BE2C (cell line): ENCODE results near the gene ZBTB42.

Experiments used
- DNase-seq: peaks from one replicate; pipeline ENCODE4 v3.0.0-alpha.2; 2020
- H3K27me3 ChIP-seq: fragments of 250-450 bp; sonication (Bioruptor Pico); 2 replicates; pipeline ENCODE4 v1.5.1; 2020; ENCODE audit warnings: mild to moderate bottlenecking
- H3K36me3 ChIP-seq: fragments of 250-450 bp; sonication (Bioruptor Pico); 2 replicates; pipeline ENCODE4 v1.5.1; 2020; ENCODE audit warnings: mild to moderate bottlenecking
- H3K4me1 ChIP-seq: fragments of 250-450 bp; sonication (Bioruptor Pico); 2 replicates; pipeline ENCODE4 v1.5.1; 2020
- H3K4me3 ChIP-seq: 2 replicates; pipeline ENCODE4 v1.5.1; 2011; ENCODE audit warnings: low read depth, low read length
- H3K9me3 ChIP-seq: fragments of 250-450 bp; sonication (Bioruptor Pico); 2 replicates; pipeline ENCODE4 v1.5.1; 2020
- CTCF ChIP-seq: IDR thresholded peaks from 2 replicates; pipeline ENCODE4 v1.5.1; 2012; ENCODE audit warnings: mild to moderate bottlenecking, low read depth, low read length

ZBTB42 gene

GRCh38 chr14:104787736-104788135 lies 13.2 kb upstream of the ZBTB42 start:
- H3K27me3 ChIP-seq = no peaks in the 10 kb centered on the region
- no peak overlapping the region for H3K4me3 ChIP-seq
- peaks cover 28% of the 10 kb centered on the region for H3K36me3 ChIP-seq
- TF ChIP-seq CTCF = no peak
- no peaks in the 10 kb centered on the region for H3K4me1 ChIP-seq
- DNase-seq = no peak
- H3K9me3 ChIP-seq = no peaks in the 10 kb centered on the region

DNA sequence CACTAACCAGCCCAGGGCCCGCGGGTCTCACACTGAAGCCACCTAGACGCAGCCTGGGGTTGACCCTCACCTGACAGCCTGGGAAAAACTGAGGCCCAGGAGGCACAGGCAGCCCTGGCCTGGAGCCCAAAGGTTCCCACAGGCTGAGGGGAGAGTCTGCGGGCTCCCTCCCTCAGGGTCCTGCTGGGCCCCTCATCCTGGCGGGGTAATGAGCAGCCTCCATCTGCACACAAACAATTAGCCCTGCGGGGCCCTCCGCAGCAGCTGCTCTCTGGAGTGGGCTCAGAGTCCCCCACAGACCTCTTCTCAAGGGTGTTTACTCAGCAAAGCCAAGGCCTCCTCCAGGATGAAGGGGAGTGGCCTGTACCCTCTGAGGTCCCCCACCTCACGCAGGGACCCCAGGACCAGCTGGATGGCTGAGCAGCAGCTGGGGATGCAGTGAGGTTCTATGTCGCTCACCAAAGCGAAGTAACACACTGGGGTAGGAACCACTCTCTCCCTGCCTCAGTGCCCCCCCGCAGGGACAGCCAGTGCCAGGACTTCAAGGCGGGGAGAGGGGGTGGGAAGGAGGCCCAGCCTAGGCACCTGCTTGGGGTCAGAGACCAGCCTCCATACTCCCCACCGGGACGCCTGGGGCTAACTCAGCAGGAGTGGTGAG lies 12.6 kb upstream of the ZBTB42 start:
- no peaks in the 10 kb centered on the region for H3K27me3 ChIP-seq
- H3K4me1 ChIP-seq = no peaks in the 10 kb centered on the region
- H3K36me3 ChIP-seq = peaks cover 28% of the 10 kb centered on the region
- DNase-seq = no peak
- no peak overlapping the region for H3K4me3 ChIP-seq
- TF ChIP-seq CTCF = no peak
- no peaks in the 10 kb centered on the region for H3K9me3 ChIP-seq

GRCh38 chr14:104788873-104789663 lies 11.8 kb upstream of the ZBTB42 start:
- Histone ChIP-seq H3K9me3 (no peaks in the 10 kb centered on the region), H3K27me3 (no peaks in the 10 kb centered on the region), H3K4me3 (no peak overlapping the region), H3K36me3 (peaks cover 28% of the 10 kb centered on the region), H3K4me1 (no peaks in the 10 kb centered on the region)
- no peak for DNase-seq
- TF ChIP-seq CTCF = no peak

GRCh38 chr14:104789752-104790743 lies 10.9 kb upstream of the ZBTB42 start:
- H3K4me3 ChIP-seq = no peak overlapping the region
- no peaks in the 10 kb centered on the region for H3K9me3 ChIP-seq
- no peaks in the 10 kb centered on the region for H3K4me1 ChIP-seq
- H3K27me3 ChIP-seq = no peaks in the 10 kb centered on the region
- H3K36me3 ChIP-seq = peaks cover 28% of the 10 kb centered on the region
- no peak for DNase-seq
- TF ChIP-seq CTCF = no peak

DNA sequence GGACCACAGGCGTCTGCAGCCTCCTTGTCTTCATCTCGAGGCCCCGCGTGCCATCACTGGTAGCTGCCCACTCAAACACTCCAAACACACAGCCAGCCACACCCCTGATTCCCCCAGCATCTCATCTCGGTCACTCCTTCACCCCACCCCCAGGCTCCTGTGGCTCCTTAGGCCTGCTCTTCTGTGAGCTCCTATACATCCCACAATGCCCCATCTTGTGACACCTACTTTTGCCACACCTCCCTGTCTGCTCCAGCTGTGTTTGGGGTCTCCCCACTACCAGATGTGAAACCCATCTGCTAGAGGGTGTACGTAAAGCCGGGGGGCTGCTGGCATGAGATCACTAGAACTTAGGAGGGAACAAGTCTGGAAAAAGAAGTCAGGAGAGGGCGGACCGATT lies 9.5 kb upstream of the ZBTB42 start:
- Histone ChIP-seq H3K4me3 (no peak overlapping the region), H3K27me3 (no peaks in the 10 kb centered on the region), H3K9me3 (no peaks in the 10 kb centered on the region), H3K36me3 (peaks cover 26% of the 10 kb centered on the region), H3K4me1 (peaks cover 6% of the 10 kb centered on the region)
- no peak for DNase-seq
- TF ChIP-seq CTCF = no peak
